HepG2 (cell line): ENCODE measurements around the gene CSTPP1. TPM values are rescaled to one million over a fixed set of nuclear protein-coding genes. Genes with fewer than 3 reads are reported as not detected.

Experiments
- ARHGAP35 ChIP-seq: sonication (generic); formaldehyde crosslinking; IDR thresholded peaks from 2 replicates; pipeline ENCODE4 v1.9.0; 2022; ENCODE audit warnings: mild to moderate bottlenecking, inconsistent platforms, moderate library complexity, missing genetic modification reagents, borderline replicate concordance
- BCLAF1 ChIP-seq: fragments of 450-650 bp; IDR thresholded peaks from 2 replicates; pipeline ENCODE4 v1.6.1; 2017; ENCODE audit warnings: mild to moderate bottlenecking
- CBFB ChIP-seq: sonication (generic); formaldehyde crosslinking; IDR thresholded peaks from 2 replicates; pipeline ENCODE4 v1.4.0; 2020; ENCODE audit warnings: missing genetic modification reagents
- CEBPB ChIP-seq: IDR thresholded peaks from 2 replicates; pipeline ENCODE4 v1.6.1; 2011; ENCODE audit warnings: low read depth, low read length, improper control_type of control experiment, borderline replicate concordance
- NFIC ChIP-seq: IDR thresholded peaks from 2 replicates; pipeline ENCODE4 v1.6.1; 2012; ENCODE audit warnings: mild to moderate bottlenecking, low read length, inconsistent platforms
- NR0B2 ChIP-seq: sonication (generic); formaldehyde crosslinking; IDR thresholded peaks from 2 replicates; pipeline ENCODE4 v1.4.0; 2020; ENCODE audit warnings: mild to moderate bottlenecking, missing genetic modification reagents
- NR2F2 ChIP-seq: IDR thresholded peaks from 2 replicates; pipeline ENCODE4 v1.6.1; 2012; ENCODE audit warnings: low read depth, inconsistent platforms, borderline replicate concordance
- PHF8 ChIP-seq: sonication (generic); formaldehyde crosslinking; IDR thresholded peaks from 2 replicates; pipeline ENCODE4 v1.5.0; 2020; ENCODE audit warnings: missing genetic modification reagents
- POLR2AphosphoS2 ChIP-seq: IDR thresholded peaks from 2 replicates; pipeline ENCODE4 v1.6.1; 2011; ENCODE audit warnings: low read depth, low read length, improper control_type of control experiment
- RARG ChIP-seq: sonication (generic); formaldehyde crosslinking; IDR thresholded peaks from 2 replicates; pipeline ENCODE4 v1.4.0; 2020; ENCODE audit warnings: low read depth, mild to moderate bottlenecking, missing genetic modification reagents
- ZBTB43 ChIP-seq: sonication (generic); formaldehyde crosslinking; conservative IDR thresholded peaks from 2 replicates; pipeline ENCODE4 v1.4.0; 2020; ENCODE audit warnings: missing genetic modification reagents
- ZEB1 ChIP-seq: IDR thresholded peaks from 2 replicates; pipeline ENCODE4 v1.6.1; 2012; ENCODE audit warnings: mild to moderate bottlenecking, low read depth, inconsistent platforms; ENCODE audit not compliant: insufficient replicate concordance
- ZNF33B ChIP-seq: sonication (generic); formaldehyde crosslinking; IDR thresholded peaks from 2 replicates; pipeline ENCODE4 v1.5.1; 2020; ENCODE audit warnings: mild to moderate bottlenecking, missing genetic modification reagents
- ZNF484 ChIP-seq: sonication (generic); formaldehyde crosslinking; IDR thresholded peaks from 2 replicates; pipeline ENCODE4 v1.5.1; 2020; ENCODE audit warnings: mild to moderate bottlenecking, low read depth, missing genetic modification reagents, borderline replicate concordance
- ZNF512B ChIP-seq: sonication (generic); formaldehyde crosslinking; IDR thresholded peaks from 2 replicates; pipeline ENCODE4 v1.5.1; 2020; ENCODE audit warnings: missing genetic modification reagents, mild to moderate bottlenecking, borderline replicate concordance
- ZNF558 ChIP-seq: sonication (generic); formaldehyde crosslinking; IDR thresholded peaks from 2 replicates; pipeline ENCODE4 v1.9.0; 2022; ENCODE audit warnings: mild to moderate bottlenecking, missing genetic modification reagents, borderline replicate concordance
- ZNF607 ChIP-seq: sonication (generic); formaldehyde crosslinking; IDR thresholded peaks from 2 replicates; pipeline ENCODE4 v1.5.1; 2020; ENCODE audit warnings: missing genetic modification reagents, mild to moderate bottlenecking, borderline replicate concordance
- ZNF616 ChIP-seq: sonication (generic); formaldehyde crosslinking; IDR thresholded peaks from 2 replicates; pipeline ENCODE4 v1.5.0; 2020; ENCODE audit warnings: low read depth, mild to moderate bottlenecking, missing genetic modification reagents
- polyA plus RNA-seq, 8 experiments: library from polyadenylated mRNA; depleted of rRNA in 3 of 8; stranded (reverse) in 7 of 8; unstranded in 1 of 8; fragments of >200 nt; fragmentation: Illumina TruSeq in 4 of 8; extraction: Trizol in 4 of 8; gene quantifications; 2 replicates each; pipeline versions ENCODE4 v1.2.1 to v1.2.3, GENCODE V29; 2011 to 2016; ENCODE audit warnings: low read depth in 4 of 8, missing spikeins in 1 of 8, mixed read lengths in 1 of 8; ENCODE audit not compliant: insufficient read depth in 1 of 8
- total RNA-seq, 5 experiments: library from RNA; depleted of rRNA; stranded (reverse); fragments of >200 nt; fragmentation: Illumina TruSeq; extraction: Trizol; gene quantifications; 2 replicates each; pipeline ENCODE4 v1.2.3, GENCODE V29; 2016; ENCODE audit warnings: low read depth in 1 of 5
- TF ChIP-seq, protein P1 (sequence below): sonication (generic); formaldehyde crosslinking; IDR thresholded peaks from 2 replicates; pipeline ENCODE4 v1.4.0; 2020; ENCODE audit warnings: missing genetic modification reagents, low read depth, mild to moderate bottlenecking, borderline replicate concordance
- TF ChIP-seq, protein P2 (sequence below): sonication (generic); formaldehyde crosslinking; IDR thresholded peaks from 2 replicates; pipeline ENCODE4 v1.4.0; 2020; ENCODE audit warnings: low read depth, mild to moderate bottlenecking, missing genetic modification reagents

The CSTPP1 gene
- total and polyA plus RNA-seq, 2 of the 13 experiments (the other 11 are each of a cell fraction or from before 2014, with no cell fraction given), result 12.3 to 14.6 TPM

GRCh38 chr11:47186076-47186699, 249.6 kb downstream of the CSTPP1 start, which contains the start of gene PACSIN3 (continued):
- no peak for TF ChIP-seq ZNF484 (CRISPR knock-in tag)
- no peak for TF ChIP-seq ZNF512B (CRISPR knock-in tag)
- TF ChIP-seq, protein P1, sequence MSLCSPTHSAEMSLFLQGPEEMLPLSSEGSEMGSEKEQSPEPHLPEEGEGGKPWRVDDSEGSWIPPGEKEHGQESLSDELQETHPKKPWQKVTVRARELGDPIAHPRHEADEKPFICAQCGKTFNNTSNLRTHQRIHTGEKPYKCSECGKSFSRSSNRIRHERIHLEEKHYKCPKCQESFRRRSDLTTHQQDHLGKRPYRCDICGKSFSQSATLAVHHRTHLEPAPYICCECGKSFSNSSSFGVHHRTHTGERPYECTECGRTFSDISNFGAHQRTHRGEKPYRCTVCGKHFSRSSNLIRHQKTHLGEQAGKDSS (CRISPR knock-in tag), result no peak
- TF ChIP-seq, protein P2, sequence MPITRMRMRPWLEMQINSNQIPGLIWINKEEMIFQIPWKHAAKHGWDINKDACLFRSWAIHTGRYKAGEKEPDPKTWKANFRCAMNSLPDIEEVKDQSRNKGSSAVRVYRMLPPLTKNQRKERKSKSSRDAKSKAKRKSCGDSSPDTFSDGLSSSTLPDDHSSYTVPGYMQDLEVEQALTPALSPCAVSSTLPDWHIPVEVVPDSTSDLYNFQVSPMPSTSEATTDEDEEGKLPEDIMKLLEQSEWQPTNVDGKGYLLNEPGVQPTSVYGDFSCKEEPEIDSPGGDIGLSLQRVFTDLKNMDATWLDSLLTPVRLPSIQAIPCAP, result no peak
- no peak for TF ChIP-seq POLR2AphosphoS2
- TF ChIP-seq NFIC, result no peak
- no peak; the same call in 1 of the 2 replicates for TF ChIP-seq ARHGAP35
- no peak for TF ChIP-seq CBFB (CRISPR knock-in tag)
- no peak for TF ChIP-seq BCLAF1
- TF ChIP-seq CEBPB, result no peak
- no peak; the same call in 1 of the 2 replicates for TF ChIP-seq ZNF558
- peak; percentile 0 for TF ChIP-seq ZEB1
- no peak for TF ChIP-seq NR2F2
- 0 out of 2 replicates have a peak, but pooled peaks have one; percentile 42 for TF ChIP-seq ZNF607
- TF ChIP-seq ZNF616 (CRISPR knock-in tag), result peak; percentile 23; the same call in 1 of the 2 replicates
- TF ChIP-seq ZBTB43, result no peak
- no peak for TF ChIP-seq ZNF33B (CRISPR knock-in tag)
- TF ChIP-seq RARG (CRISPR knock-in tag), result no peak
- no peak for TF ChIP-seq NR0B2 (CRISPR knock-in tag)
- peak; percentile 64 for TF ChIP-seq PHF8
